ACHN (cell line): ENCODE measurements around the gene HSPB6.
A peak's percentile ranks its signal among the peaks of the same experiment; 100 is the strongest.

ENCODE experiments used
- DNase-seq: peaks from one replicate; pipeline ENCODE4 v3.0.0-alpha.2; 2015
- in situ Hi-C: cut with HindIII; loops from 2 replicates; pipeline ENCODE4 v1.10.0; 2017; ENCODE audit warnings: low sequenced_read_pairs, low pct_ligation_motif_present, low pct_unique_long_range_greater_than_20kb

Gene HSPB6

DNA sequence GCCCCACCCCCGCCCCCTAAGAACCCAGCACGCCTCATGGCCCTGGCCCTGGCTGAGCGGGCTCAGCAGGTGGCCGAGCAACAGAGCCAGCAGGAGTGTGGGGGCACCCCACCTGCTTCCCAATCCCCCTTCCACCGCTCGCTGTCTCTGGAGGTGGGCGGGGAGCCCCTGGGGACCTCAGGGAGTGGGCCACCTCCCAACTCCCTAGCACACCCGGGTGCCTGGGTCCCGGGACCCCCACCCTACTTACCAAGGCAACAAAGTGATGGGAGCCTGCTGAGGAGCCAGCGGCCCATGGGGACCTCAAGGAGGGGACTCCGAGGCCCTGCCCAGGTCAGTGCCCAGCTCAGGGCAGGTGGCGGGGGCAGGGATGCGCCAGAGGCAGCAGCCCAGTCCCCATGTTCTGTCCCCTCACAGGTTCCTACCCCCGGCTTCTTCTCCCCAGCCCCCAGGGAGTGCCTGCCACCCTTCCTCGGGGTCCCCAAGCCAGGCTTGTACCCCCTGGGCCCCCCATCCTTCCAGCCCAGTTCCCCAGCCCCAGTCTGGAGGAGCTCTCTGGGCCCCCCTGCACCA, 30.5 kb upstream of the HSPB6 start:
- in situ Hi-C loops = no loop called here
- DNase-seq = no peak

DNA sequence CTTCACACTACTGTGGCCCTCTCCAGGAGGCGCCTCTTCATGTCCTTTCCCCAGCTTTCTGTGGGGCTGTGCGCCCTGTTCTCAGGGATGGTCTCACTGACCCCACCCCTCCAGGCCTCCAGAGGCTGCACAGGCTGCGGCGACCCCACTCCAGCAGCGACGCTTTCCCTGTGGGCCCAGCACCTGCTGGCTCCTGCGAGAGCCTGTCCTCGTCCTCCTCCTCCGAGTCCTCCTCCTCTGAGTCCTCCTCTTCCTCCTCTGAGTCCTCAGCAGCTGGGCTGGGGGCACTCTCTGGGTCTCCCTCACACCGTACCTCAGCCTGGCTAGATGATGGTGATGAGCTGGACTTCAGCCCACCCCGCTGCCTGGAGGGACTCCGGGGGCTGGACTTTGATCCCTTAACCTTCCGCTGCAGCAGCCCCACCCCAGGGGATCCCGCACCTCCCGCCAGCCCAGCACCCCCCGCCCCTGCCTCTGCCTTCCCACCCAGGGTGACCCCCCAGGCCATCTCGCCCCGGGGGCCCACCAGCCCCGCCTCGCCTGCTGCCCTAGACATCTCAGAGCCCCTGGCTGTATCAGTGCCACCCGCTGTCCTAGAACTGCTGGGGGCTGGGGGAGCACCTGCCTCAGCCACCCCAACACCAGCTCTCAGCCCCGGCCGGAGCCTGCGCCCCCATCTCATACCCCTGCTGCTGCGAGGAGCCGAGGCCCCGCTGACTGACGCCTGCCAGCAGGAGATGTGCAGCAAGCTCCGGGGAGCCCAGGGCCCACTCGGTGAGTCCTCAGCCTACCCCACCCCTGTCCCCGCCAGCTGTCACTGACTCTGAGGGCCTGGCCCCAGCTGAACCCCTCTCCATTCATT, 29.7 kb upstream of the HSPB6 start:
- in situ Hi-C loops = no loop called here
- no peak for DNase-seq

DNA sequence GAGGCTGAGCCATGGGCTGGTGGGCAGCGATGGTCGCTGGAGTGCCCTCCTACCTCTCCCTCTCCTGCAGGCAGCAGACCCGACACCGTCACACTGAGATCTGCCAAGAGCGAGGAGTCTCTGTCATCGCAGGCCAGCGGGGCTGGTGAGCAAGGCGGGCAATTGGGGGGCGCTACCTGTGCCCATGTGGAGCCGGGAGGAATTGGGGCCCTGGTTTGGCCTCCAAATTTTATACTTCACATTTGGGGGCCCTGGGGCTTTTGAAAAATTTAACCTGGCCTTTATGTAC, 28.5 kb upstream of the HSPB6 start:
- no peak for DNase-seq
- in situ Hi-C loops = no loop called here

DNA sequence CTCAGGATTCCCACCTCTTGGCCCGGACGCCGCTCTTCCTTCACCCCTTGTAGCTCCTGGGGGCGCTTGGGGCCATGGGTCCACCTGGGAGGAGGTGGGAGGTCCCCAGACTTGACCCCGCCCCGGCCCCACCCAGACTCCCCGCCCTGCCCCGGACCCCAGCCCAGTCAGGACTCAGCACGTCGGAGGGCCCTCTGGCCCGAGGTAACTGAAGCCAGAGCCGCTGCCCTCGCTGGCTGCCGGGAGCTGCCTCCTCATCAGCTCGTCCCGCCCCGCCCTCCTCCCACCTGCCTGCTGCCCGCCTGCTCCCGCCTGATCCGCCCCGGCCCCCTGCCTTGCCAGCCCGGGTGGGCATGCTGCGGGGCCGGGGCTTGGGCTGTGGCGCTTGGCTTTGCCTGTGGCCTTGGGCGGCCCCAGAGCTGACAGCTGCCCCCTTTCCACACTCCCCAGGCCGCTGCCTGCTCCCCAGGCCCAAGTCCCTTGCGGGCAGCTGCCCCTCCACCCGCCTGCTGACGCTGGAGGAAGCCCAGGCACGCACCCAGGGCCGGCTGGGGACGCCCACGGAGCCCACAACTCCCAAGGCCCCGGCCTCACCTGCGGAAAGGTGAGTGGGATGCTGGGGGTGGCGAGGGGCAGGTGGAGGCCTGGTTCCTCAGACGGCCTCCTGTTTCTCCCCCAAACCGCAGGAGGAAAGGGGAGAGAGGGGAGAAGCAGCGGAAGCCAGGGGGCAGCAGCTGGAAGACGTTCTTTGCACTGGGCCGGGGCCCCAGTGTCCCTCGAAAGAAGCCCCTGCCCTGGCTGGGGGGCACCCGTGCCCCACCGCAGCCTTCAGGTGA, 27.9 kb upstream of the HSPB6 start:
- in situ Hi-C loops = no loop called here
- no peak for DNase-seq

DNA sequence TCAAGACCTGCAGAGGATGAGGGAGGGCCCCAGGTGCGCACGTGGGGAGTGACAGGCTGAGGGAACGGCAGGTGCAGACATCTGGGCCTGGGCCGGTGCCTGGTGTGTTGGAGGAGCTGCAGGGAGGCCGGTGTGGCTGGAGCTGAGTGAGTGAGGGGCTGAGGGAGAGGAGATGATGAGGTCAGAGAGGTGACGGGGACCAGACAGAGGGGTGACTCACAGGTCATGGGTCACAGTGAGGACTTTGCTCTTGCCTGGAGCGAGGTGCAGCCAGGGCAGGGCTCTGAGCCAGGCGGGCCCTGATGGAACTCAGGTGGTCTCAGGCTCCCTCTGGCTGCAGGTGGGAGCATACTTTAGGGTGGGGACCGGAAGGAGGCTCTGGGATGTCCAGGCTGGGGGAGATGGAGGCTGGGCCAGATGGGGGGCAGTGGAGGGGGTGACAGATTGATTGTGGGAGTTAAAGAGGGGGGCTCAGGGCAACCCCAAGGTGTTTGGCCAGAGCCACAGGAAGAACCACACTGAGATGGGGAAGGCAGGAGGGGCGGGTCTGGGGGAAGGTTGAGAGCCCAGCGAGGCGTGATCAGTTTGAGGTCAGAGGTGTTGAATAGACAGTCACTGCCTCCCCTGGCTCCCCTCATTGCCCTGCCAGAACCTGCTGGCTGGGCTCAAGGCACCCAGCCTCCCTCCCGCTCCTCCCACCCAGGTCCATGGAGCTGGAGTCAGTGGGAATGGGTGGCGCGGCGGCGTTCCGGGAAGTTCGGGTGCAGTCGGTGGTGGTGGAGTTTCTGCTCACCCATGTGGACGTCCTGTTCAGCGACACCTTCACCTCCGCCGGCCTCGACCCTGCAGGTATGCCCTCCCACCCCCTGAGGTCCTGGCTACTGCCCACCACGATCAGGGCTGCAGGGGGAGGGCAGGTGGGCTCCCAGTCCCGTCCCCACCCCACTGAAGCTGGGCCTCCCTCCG, 26.9 kb upstream of the HSPB6 start:
- in situ Hi-C loops = no loop called here
- no peak for DNase-seq

DNA sequence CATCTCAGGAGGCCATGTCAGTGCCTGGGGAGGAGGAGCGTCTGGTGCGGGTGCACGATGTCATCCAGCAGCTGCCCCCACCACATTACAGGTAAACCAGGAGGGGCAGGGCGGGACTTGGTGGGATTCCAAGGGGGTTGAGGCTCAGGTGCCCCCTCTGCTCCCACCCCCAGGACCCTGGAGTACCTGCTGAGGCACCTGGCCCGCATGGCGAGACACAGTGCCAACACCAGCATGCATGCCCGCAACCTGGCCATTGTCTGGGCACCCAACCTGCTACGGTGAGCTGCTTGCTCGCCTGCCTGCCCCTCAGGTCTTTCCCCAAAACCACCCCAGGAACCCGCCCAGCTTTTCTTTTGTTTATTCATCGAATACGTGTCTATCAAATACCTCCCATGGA, 25.8 kb upstream of the HSPB6 start:
- in situ Hi-C loops = no loop called here
- DNase-seq = no peak

DNA sequence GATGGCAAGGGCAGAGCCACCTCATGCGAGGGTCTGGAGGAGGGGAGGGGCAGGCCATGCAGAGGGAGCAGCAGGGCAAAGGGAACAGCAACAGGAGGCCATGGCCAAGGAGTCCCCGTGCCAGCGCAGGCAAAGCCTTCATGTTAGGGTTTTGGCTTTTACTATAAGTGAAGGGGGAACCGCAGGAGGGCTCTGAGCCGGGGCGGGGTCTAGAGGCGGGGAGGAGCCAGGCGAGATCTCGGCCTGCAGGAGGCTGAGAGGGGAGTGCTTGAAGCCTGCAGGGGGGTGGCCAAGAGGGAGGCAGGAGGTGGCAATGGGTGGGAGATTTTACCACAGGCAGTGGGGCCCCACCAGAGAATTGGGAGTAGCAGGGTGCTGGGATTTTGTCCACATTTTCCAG, 24.8 kb upstream of the HSPB6 start:
- DNase-seq = no peak
- in situ Hi-C loops = no loop called here

DNA sequence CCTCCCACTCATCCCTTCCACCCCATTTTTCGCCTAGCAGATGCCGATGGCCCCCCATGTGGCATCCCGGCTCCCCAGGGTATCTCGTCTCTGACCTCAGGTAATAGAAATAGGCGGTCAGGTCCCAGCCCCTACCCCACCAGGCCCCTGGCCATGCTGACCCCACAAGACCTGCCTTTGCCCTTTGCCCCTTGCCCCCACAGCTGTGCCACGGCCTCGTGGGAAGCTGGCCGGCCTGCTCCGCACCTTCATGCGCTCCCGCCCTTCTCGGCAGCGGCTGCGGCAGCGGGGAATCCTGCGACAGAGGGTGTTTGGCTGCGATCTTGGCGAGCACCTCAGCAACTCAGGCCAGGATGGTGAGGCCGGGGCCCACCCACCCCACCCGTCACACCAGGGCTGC, 23.9 kb upstream of the HSPB6 start:
- in situ Hi-C loops = no loop called here
- no peak for DNase-seq

DNA sequence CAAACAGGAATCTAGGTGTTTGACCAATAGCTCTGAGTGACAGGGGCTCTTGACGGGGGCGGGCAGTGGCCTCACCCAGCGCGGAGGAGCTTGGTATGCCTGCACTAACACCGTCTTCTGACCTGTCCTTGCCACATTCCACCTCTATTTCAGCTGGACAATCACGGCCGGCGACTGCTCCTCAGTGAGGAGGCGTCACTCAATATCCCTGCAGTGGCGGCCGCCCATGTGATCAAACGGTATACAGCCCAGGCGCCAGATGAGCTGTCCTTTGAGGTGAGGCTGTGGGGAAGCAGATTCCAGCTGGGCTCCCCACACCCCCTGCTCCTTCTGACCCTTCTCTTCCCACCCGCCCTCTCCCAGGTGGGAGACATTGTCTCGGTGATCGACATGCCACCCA, 23.2 kb upstream of the HSPB6 start:
- DNase-seq = no peak
- in situ Hi-C loops = no loop called here

DNA sequence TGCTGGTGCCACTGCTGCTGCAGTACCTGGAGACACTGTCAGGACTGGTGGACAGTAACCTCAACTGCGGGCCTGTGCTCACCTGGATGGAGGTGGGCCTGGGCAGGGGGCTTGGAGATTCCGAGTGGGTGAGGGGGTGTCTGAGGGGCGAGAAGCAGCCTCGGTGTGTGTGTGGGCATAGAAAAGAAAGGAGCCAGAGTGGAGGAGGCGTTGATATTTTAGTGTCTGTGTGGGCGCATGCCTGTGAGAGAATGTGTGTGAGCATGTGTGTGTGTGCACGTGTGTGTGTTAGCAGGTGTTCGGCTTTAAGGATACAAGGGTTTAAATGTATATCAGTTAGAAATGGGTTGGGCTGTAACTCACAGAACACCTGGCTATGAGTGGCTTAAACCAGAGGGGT, 22.2 kb upstream of the HSPB6 start:
- in situ Hi-C loops = no loop called here
- no peak for DNase-seq

DNA sequence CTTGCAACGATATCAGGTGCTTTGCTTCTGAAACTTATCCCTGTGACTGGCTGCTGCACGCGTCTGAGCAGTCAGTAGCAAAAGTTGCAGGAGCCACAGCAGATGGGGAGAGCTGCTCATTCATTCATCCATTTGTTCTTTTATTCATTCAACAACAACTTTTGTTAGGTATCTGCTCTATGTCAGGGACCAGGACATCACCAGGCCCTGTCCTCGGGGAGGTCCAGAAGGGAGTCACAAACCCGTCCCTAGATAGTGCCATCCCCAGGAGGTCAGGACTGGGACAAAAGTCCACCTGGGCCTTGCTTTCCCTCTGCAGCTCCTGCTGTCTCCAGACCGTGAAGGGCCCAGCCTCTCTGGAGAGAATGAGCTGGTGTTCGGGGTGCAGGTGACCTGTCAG, 21.1 kb upstream of the HSPB6 start:
- in situ Hi-C loops = no loop called here
- no peak for DNase-seq

DNA sequence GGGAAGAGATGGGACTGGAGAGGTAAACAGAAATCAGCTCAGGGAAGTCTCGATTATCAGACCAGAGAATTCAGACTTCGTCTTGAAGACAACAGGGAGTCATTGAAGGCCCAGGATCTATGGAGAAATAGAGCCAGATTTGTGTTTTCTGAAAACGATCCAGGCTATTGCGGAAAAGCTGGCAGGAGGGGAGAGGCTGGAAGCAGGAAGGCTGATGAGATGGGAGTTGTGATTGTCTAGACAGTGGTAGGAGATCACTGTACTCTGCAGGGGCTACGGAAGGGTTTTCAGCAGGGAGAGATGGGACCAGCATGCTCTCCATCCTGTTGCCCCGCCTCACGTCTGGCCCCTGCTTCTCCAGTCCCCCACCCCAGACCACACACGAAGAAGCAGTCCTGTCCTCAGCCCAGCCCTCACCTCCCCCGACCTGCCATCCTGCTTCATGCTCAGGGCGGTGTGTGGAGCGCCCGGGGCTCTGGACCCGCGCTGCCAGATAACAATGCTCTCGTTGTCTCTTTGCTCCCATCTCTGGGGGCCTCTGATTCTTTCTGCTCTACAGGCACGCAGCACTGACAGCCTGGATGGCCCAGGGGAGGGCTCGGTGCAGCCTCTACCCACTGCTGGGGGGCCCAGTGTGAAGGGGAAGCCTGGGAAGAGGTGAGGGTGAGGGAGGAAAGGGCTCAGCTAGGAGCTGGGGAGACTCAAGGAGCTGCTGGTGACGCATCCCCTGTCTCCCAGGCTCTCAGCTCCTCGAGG, 20.4 kb upstream of the HSPB6 start:
- DNase-seq = no peak
- in situ Hi-C loops = no loop called here

DNA sequence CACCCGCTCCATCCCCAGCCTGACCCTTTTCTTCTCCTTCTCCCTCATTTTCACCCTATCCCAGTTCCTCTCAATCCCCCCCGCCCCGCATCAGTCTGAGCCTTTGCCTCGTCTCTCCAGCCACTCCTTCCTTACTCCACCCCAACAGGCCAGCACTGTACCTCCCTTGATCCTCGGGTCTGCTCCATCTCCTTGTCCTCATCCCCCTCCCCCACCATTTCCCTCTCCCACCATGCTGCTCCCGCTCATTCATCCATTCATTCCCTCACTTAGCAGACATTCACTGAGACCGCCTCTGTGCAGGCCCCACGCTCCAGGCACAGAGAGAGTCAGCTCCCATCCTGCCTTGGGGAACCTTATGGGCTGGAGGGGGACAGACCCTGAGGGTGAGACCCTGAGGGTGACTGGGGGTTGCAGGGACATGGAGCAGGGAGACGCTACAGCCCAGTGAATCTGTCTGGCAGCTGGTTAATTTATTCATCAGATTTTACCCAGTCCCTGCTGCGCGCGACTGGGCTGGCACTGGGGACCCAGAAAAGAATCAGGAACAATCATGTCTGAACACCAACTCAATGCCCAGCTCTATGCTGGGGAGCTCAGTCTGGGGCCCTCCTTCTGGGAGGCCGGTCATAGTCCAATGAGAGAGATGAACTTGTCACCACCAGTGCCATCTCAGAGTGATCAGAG, 19.4 kb upstream of the HSPB6 start:
- in situ Hi-C loops = no loop called here
- no peak for DNase-seq

DNA sequence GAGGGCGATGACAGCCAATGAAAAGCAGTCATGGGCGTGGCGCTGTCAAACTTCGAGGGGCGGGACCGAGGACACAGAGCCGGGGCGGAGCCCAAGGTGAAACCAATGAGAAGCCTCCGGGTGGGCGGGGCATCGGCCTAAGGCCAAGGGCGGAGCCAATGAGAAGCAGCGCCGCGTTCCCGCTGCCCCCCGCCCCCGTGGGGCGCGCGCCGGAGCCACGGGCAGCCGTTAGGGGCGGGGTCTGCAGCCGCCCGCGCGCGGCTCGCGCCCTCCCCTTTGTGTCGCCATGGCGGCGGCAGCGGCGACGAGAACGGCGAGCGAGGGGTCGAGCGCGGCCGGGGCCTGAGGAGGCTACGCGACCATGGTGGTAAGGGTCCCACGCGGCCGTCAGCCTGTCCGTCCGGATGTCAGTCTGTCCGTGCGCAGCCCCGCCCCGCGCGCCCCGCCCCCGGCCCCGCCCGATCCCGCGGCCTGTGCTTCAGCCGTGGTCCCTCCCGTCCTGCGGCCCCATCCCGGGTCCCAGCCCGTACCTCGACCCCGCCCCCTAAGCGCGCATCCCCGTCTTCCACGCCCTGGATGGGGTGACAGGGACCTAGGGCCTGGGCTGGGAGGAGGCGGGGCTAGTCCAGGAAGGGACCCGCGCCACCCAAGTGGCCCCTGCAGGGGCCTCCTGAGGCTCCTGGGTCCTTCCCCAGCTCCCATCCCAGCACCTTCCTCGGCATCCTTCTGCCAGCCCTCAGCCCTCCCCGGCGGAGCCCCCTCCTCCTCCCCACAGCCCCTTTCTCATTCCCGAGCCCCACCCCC, 18.7 kb upstream of the HSPB6 start, which contains the start of gene ARHGAP33:
TSS of gene ARHGAP33 (plus strand) at position 267 of the 804 bp plus-strand sequence. CDS start at position 362, 95 bp downstream.
- peak; percentile 97 for DNase-seq
- in situ Hi-C loops = no loop called here

DNA sequence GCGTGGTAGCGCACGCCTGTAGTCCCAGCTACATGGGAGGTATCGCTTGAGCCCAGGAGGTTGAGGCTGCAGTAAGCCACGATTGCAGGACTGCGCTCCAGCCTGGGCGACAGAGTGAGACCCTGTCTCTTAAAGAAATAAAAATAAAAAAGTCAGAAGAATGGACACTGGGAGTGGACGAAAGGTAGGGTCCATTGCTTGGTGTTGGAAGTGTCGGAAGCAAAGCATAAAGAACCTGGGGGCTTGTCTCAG, 18.1 kb upstream of the HSPB6 start:
- in situ Hi-C loops = no loop called here
- DNase-seq = no peak

DNA sequence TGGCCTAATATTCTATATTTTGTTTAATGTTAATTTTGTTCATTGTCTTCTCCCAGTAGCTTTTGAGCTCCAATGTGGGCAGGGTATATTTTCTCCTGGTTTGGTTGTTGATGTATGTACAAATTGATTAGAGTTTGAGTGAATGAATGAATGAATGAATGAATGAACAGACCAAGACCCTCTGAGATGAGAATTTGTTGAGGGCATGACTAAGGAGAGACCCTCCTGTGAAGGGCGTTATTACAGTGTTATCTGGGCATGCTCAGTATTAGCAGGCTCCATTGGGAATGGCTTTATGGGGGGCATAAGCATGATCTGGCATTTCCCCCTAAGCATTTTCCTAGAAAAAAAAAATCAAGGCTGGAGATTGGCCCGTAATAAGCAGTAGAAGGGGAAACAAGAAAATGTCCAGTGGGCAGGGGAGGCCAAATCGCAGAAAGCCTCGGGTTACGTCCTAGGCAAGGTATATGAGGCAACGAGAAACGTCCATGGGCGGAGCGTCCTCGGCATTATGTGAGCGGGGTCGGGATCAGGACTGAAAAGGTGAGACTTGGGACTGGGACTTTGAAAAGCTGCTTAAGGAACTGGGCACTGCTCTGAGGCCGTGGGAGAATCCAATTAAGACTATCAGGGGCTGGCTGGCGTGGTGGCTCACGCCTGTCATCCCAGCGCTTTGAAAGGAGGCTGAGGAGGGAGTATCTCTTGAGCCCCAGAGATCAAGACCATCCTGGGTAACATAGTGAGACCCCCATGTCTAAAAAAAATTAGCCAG, 17.6 kb upstream of the HSPB6 start:
- in situ Hi-C loops = no loop called here
- no peak for DNase-seq
